ES-I3 (cell line): ENCODE results near the gene MED12L.
"Not testable (repeated sequence)": the region's sequence is repeated elsewhere in the genome, so short reads cannot be mapped to it uniquely, and the experiment has no call there.

Experiments
- H3K36me3 ChIP-seq: 2 replicates; pipeline ENCODE4 v1.6.1; 2013; ENCODE audit warnings: mild to moderate bottlenecking, low read length, control low read depth, moderate library complexity; ENCODE audit not compliant: insufficient read depth
- H3K4me1 ChIP-seq: 2 replicates; pipeline ENCODE4 v1.6.1; 2013; ENCODE audit warnings: mild to moderate bottlenecking, control low read depth, low read length; ENCODE audit not compliant: insufficient read depth
- H3K9ac ChIP-seq: 2 replicates; pipeline ENCODE4 v1.6.1; 2013; ENCODE audit warnings: low read depth, mild to moderate bottlenecking, low read length, moderate library complexity
- H3K9me3 ChIP-seq: 2 replicates; pipeline ENCODE4 v1.6.1; 2013; ENCODE audit warnings: mild to moderate bottlenecking, low read length, moderate library complexity; ENCODE audit not compliant: control insufficient read depth, insufficient read depth

Gene MED12L

DNA sequence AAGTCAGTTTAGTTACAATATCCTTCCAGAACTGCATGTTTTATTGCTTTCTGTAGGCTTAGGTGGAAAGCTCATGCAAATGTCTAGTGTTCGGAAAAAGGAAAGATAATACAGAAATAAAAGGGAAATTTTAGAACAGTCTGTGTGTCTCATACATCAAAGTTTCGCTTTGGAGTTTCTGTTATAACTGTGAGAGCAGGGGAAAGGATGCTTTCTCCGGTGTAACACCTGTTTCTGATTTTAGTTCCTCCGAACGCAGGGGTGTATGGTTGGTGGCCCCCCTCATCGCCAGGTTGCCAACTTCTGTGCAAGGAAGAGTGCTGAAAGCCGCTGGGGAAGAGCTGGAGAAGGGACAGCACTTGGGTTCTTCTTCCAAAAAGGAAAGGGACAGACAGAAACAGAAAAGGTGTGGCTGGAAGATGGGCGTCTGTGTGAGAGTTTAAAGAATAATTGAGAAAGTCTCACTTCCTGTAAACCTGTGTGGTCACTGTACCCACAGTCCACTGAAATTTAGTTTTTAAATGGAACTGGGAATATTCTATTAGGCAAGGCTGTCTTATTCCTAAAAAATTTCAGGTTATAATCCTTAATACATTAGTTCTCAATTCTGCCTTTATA lies 292.4 kb downstream of the MED12L start:
- Histone ChIP-seq H3K9me3 (no peaks in the 10 kb centered on the region), H3K36me3 (no peaks in the 10 kb centered on the region), H3K4me1 (no peaks in the 10 kb centered on the region), H3K9ac (no peak overlapping the region)

DNA sequence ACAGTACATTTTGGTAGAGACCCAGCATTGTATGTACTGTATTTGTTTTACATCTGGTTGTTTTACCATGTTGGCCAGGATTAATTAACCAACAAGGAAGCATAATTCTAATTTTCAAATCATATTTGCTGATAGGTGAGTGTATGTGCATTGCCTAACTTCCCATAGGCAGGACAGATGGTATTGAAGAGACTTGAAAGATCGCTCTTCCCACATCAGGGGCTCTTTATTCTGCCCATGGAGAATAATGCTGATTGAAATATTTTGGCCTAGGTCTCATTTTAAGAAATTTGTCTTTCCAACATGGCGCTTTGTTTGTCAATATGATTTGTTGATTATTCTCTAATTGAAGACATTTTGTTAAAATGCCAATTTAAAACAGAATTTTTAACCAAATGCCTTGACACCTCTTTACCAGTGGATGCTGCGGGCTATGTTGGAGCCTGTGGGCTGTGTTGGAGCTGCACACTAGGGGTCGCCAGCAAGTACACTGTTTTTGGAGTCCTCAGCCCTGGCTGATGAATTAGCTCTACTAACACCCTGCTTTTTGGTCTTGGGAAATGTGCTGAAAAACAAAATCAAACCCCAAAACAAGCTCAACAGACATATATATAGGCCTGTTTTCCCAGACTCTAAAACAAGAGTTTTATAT lies 293.7 kb downstream of the MED12L start:
- no peak overlapping the region for H3K9ac ChIP-seq
- no peaks in the 10 kb centered on the region for H3K36me3 ChIP-seq
- no peaks in the 10 kb centered on the region for H3K4me1 ChIP-seq
- no peaks in the 10 kb centered on the region for H3K9me3 ChIP-seq

DNA sequence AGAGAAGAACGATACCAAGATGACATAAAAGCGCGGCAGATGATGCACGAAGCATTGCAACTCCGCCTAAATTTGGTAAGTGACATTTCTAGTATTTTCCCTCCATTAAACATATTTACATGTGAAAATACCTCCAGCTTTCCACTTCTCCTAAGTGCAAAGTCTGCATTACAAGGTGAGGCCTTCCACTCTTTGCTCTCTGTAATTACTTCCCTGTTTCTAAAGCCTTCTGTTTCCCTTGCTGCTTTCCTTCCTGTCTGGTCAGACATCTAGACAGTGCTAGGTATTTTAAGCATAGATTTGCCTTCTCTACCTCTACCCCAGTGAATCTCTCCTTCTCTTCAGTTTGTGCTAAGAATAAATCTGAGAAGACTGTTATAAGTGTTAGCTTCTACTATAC lies 297.2 kb downstream of the MED12L start:
- no peaks in the 10 kb centered on the region for H3K4me1 ChIP-seq
- no peak overlapping the region for H3K9ac ChIP-seq
- no peaks in the 10 kb centered on the region for H3K9me3 ChIP-seq
- no peaks in the 10 kb centered on the region for H3K36me3 ChIP-seq

DNA sequence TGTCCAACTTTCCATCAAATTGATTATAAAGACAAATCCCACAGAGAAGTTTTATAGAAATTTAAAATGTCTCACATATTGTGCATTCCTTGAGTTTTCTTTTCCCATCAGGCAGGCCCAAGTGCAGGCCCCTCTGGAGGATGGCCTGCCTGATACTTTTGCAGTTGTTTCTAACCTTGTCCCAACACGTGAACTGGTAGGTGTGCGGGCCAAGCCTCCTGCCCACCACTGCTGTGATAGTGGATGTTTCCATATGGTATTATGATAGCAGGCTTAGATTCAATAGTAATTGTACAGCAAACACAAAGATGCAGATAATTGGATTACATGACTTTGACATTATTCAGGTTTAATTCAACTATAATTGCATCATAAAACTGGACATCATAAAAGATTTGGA lies 297.6 kb downstream of the MED12L start:
- Histone ChIP-seq H3K9me3 (no peaks in the 10 kb centered on the region), H3K4me1 (no peaks in the 10 kb centered on the region), H3K9ac (no peak overlapping the region), H3K36me3 (no peaks in the 10 kb centered on the region)

DNA sequence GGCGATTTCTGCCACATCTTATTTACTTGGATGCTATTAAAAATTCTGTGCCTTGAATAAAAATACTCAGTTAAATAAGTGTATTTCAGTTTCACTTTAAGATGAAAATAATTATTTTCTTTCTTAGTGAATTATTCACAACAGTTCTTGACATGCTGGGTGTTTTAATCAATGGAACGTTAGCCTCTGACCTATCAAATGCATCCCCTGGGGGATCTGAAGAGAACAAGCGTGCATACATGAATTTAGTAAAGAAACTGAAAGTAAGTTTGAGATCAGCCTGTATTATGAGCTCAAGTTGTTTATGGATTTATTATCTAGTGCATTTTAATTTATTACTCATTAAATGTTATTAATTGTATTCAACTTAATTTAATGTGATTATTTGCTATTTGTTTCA lies 298.5 kb downstream of the MED12L start:
- Histone ChIP-seq H3K4me1 (no peaks in the 10 kb centered on the region), H3K36me3 (no peaks in the 10 kb centered on the region), H3K9ac (no peak overlapping the region), H3K9me3 (no peaks in the 10 kb centered on the region)

DNA sequence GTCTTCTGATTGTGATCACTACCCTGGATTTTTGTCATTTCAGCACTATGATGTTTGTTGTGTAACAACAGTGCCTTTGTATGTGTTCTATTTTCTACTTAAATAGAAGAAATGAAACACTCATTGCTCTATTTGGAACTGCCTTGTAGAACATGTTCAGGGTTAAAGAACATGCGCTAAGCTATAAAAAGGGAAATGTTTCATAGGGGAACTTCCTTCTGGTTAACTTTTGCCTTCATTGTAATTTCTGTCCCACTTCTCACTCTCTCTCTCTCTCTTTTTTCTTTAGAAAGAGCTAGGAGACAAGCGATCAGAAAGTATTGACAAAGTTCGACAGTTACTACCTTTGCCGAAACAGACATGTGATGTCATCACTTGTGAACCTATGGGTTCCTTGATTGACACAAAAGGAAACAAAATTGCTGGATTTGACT lies 299.3 kb downstream of the MED12L start, which contains the start of gene P2RY12:
P2RY12 (minus strand) TSS at position 13 of the 434 bp plus-strand sequence. CDS start 45,908 bp downstream, outside the sequence.
- no peaks in the 10 kb centered on the region; the same call in 1 of the 2 replicates for H3K36me3 ChIP-seq
- H3K9ac ChIP-seq = no peak within 1 kb of the TSS
- no peaks in the 10 kb centered on the region for H3K4me1 ChIP-seq
- H3K9me3 ChIP-seq = no peaks in the 10 kb centered on the region

DNA sequence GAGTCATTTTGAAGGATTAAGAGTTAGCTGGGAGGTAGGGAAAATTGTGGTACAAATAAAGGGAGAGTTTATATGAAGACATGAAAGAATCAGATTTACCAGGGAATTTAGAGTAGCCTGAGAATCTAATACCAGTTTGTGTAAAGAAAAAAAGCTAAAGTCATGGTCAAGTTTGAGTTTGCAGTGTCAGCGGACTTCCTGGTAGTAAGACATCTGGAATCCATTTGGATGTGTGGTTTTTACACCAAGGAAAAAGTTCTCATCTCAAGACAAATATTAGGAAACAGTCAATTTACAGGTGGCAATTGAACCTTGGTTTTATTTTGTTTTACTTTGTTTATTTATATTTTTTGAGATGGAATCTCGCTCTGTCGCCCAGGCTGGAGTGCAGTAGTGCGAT lies 300.6 kb downstream of the MED12L start:
- Histone ChIP-seq H3K9ac (no peak overlapping the region), H3K4me1 (no peaks in the 10 kb centered on the region), H3K36me3 (no peaks in the 10 kb centered on the region; the same call in 1 of the 2 replicates), H3K9me3 (no peaks in the 10 kb centered on the region; the same call in 1 of the 2 replicates)

DNA sequence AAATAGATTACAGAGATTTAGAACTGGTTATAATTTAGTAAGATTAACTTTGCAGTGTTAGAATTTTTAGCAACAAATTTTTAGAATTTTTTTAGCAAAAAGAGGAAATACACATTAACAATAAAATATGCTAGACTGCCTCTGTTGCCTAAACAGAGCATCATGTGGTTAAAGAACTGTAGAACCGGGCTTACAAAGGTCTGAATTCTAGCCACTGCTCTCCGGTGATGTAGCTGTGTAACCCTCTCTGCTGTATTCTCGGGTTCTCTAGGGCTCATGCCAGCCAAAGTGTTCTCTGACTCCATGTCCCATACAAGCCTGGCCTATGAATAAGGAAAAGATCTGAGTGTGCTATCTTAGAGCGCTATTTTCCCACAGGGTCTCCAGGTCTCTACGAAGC lies 302.0 kb downstream of the MED12L start:
- Histone ChIP-seq H3K36me3 (no peaks in the 10 kb centered on the region; the same call in 1 of the 2 replicates), H3K4me1 (peaks cover under 1% of the 10 kb centered on the region; the same call in 1 of the 2 replicates), H3K9me3 (no peaks in the 10 kb centered on the region; the same call in 1 of the 2 replicates), H3K9ac (no peak overlapping the region)

DNA sequence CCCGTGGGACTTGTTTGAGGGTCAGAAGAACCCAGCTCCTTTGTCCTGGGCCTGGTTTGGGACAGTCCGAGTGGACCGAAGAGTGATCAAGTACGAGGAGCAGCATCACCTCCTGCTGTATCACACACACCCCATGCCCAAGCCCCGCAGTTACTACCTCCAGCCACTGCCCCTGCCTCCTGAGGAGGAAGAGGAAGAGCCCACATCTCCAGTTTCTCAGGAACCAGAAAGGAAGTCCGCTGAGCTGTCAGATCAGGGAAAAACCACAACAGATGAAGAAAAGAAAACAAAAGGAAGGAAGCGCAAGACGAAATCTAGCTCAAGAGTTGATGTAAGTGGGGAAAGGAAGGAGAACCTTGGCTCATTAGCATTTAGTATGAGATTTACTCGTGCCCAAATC lies 302.4 kb downstream of the MED12L start:
- H3K4me1 ChIP-seq = peaks cover 5% of the 10 kb centered on the region; the same call in 1 of the 2 replicates

DNA sequence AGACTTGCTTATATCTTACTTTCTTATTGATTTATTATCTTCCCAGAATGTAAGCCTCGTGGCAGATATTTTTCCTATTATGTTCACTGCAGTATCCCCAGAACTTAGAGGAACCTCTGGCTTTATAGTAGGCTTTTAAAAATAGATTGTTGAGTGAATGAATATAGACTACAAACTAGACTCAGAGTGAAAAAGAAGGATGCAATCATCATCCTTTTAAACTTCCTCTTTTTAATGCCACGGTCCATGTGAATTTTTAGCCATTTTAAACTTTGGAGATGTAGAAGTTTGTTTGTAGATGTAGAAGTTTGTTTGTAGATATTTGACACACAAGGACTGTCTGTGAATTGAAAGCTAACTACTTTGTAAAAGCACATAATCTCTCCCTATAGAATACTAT lies 306.3 kb downstream of the MED12L start:
- peaks cover 17% of the 10 kb centered on the region; the same call in 1 of the 2 replicates for H3K4me1 ChIP-seq
- no peaks in the 10 kb centered on the region; the same call in 1 of the 2 replicates for H3K9me3 ChIP-seq
- H3K9ac ChIP-seq = no peak overlapping the region
- H3K36me3 ChIP-seq = no peaks in the 10 kb centered on the region; the same call in 1 of the 2 replicates

More for the DNA sequence above, 302.4 kb downstream of the MED12L start:
- Histone ChIP-seq H3K36me3 (no peaks in the 10 kb centered on the region; the same call in 1 of the 2 replicates), H3K9me3 (no peaks in the 10 kb centered on the region; the same call in 1 of the 2 replicates), H3K9ac (no peak overlapping the region)

DNA sequence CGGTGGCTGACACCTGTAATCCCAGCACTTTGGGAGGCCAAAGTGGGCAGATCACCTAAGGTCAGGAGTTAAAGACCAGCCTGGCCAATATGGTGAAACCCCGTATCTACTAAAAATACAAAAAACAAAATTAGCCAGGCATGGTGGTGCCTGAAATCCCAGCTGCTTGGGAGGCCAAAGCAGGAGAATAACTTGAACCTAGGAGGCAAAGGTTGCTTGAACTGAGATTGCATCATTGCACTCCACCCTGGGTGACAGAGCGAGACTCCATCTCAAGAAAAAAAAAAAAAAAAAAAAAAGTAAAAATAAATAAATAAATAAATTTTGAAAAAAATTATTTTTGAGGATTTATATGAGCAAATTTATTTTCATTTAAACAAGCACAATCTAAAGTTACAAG lies 306.7 kb downstream of the MED12L start:
- not testable (repeated sequence) for H3K9me3 ChIP-seq, H3K9ac ChIP-seq, H3K36me3 ChIP-seq
- H3K4me1 ChIP-seq = peaks cover 17% of the 10 kb centered on the region; the same call in 1 of the 2 replicates

DNA sequence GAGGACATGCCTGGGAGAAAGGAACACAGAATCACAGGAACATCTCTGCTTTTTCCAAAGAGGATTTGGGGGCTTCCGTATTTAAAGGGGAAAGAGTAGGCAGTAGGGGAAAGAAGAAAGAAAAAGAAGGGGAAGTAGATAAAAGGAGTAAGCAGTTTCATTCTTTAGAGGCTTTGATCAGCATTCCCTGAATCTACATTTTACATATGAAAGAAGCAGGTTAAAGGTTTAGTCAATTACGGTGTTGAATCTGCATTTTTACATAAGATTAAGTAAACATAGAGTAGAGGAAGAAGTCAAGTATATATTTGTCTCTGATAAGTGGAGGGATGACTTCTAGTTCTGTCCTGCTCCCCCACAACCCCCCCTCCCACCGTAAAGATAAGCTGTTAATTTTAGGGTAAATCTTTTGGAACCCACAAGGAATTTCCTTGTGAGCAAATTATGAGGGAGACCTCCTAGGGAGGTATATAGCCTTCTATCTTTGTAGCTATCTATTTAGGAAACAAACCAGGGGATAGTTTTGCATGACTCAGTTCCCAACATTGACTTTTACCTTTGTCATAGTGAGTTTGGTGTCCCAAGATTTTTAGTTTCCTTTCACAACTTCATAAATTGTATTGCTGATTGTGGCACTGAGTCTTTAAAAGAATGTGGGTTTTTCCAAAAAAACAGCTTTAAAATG lies 307.8 kb downstream of the MED12L start:
- H3K36me3 ChIP-seq = no peaks in the 10 kb centered on the region; the same call in 1 of the 2 replicates
- H3K9me3 ChIP-seq = no peaks in the 10 kb centered on the region; the same call in 1 of the 2 replicates
- peaks cover 17% of the 10 kb centered on the region; the same call in 1 of the 2 replicates for H3K4me1 ChIP-seq
- H3K9ac ChIP-seq = no peak overlapping the region; the same call in 1 of the 2 replicates

DNA sequence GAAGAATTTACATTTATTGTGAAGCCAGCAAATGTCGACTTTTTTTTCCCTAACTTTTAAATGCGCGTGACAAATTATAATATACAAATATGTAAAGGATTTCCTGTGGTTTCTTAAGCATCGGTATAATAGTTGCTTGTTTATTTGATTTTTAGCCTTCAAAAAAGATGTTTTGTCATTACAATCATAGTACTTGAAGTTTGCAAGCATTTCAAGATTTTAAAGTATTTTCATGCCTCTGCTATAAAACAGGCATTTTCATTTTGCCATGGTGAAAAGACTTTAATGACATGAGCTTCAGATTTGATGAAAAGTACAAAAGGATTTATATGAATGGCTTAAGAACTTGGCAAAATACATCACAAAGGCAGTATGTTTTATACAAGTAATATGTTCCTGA lies 308.5 kb downstream of the MED12L start:
- no peaks in the 10 kb centered on the region; the same call in 1 of the 2 replicates for H3K9me3 ChIP-seq
- H3K4me1 ChIP-seq = peaks cover 19% of the 10 kb centered on the region; the same call in 1 of the 2 replicates
- H3K9ac ChIP-seq = no peak overlapping the region
- H3K36me3 ChIP-seq = no peaks in the 10 kb centered on the region; the same call in 1 of the 2 replicates

DNA sequence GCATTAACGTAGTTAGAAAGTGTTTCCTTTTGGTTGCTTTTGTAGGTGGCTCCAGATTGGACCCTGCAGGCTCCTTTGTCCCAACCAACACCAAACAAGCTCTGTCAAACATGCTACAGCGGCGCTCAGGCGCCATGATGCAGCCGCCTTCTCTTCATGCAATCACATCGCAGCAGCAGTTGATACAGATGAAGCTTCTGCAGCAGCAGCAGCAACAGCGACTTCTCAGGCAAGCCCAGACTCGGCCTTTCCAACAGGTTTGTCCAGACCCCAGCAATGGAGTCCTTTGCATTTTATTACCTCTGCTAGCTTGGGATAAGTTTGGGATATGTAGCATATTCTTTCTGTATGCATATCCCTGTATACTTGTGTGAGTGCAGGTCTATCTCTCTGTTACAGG lies 309.1 kb downstream of the MED12L start:
- H3K4me1 ChIP-seq = peaks cover 25% of the 10 kb centered on the region; the same call in 1 of the 2 replicates
- no peak overlapping the region for H3K9ac ChIP-seq
- no peaks in the 10 kb centered on the region; the same call in 1 of the 2 replicates for H3K9me3 ChIP-seq
- no peaks in the 10 kb centered on the region; the same call in 1 of the 2 replicates for H3K36me3 ChIP-seq
